Liver (tissue), 3 donors: ENCODE data around the gene KIF26B.

Experiments used
- CTCF ChIP-seq: fragments of 150-350 bp; IDR thresholded peaks from 2 replicates; pipeline ENCODE4 v1.5.1; 2017; ENCODE audit warnings: improper control_type of control experiment, low read depth, low read length; ENCODE audit not compliant: missing input control
- EGR1 ChIP-seq, 2 donors: IDR thresholded peaks; 2 replicates each; pipeline ENCODE4 v1.6.1; 2016 to 2018; ENCODE audit warnings: antibody characterized with exemption in 2 of 2, low read depth in 2 of 2
- JUND ChIP-seq, 2 donors: IDR thresholded peaks; 2 replicates each; pipeline ENCODE4 v1.6.1; 2016; ENCODE audit warnings: antibody characterized with exemption in 2 of 2
- MAX ChIP-seq: IDR thresholded peaks from 2 replicates; pipeline ENCODE4 v1.6.1; 2016; ENCODE audit warnings: antibody characterized with exemption
- NR2F2 ChIP-seq: IDR thresholded peaks from 2 replicates; pipeline ENCODE4 v1.6.1; 2016; ENCODE audit warnings: antibody characterized with exemption
- REST ChIP-seq: IDR thresholded peaks from 2 replicates; pipeline ENCODE4 v1.6.1; 2016; ENCODE audit warnings: antibody characterized with exemption, mild to moderate bottlenecking
- TAF1 ChIP-seq: conservative IDR thresholded peaks from 2 replicates; pipeline ENCODE4 v1.6.1; 2016; ENCODE audit warnings: antibody characterized with exemption, mild to moderate bottlenecking
- YY1 ChIP-seq: IDR thresholded peaks from 2 replicates; pipeline ENCODE4 v1.6.1; 2016; ENCODE audit warnings: antibody characterized with exemption, mild to moderate bottlenecking
- donor health status: healthy.
- donor health status: healthy.

- no peak for TF ChIP-seq CTCF
- TF ChIP-seq YY1, result no peak
- TF ChIP-seq TAF1, result no peak
- no peak for TF ChIP-seq JUND (IDR thresholded peaks at IDR 0.05)
- no peak for TF ChIP-seq EGR1 (IDR thresholded peaks at IDR 0.05; ENCODE audit: low read depth in 2 of 2)
- TF ChIP-seq REST, result no peak
- no peak for TF ChIP-seq MAX
- no peak for TF ChIP-seq NR2F2
Measured at GRCh38 chr1:245748240-245748639, 593.5 kb downstream of the KIF26B start.
